Right lung (tissue), 10 donors: ENCODE measurements around the gene CTH. TPM values are rescaled to one million over a fixed set of nuclear protein-coding genes. Genes with fewer than 3 reads are reported as not detected.
A peak's percentile ranks its signal among the peaks of the same experiment; 100 is the strongest.
"Not testable (repeated sequence)": the region's sequence is repeated elsewhere in the genome, so short reads cannot be mapped to it uniquely, and the experiment has no call there.

ENCODE experiments used
- DNase-seq, 2 donors: peaks; one replicate each; pipeline ENCODE4 v3.0.0-alpha.2; 2013
- long read RNA-seq, 8 donors: transcript quantifications; one replicate each; lab custom pipeline, GENCODE V29; 2026
- polyA plus RNA-seq, 5 donors: library from polyadenylated mRNA; unstranded; fragments of 120-200 nt; gene quantifications; one replicate each; pipeline versions ENCODE4 v1.2.1 to v1.2.3, GENCODE V29; 2013; ENCODE audit warnings: inconsistent platforms in 1 of 5, low replicate concordance in 1 of 5; ENCODE audit not compliant: insufficient read length in 5 of 5, insufficient read depth in 1 of 5

The CTH gene
- polyA plus RNA-seq = 1 to 10 TPM; 6.8 to 8.6 (median 8.1) TPM
- long read RNA-seq, donor 1, partial matches to known transcripts = 0 of 4 reads
- long read RNA-seq, donor 1, other reads (novel, unspliced or antisense) = 0 of 4 reads
- long read RNA-seq, donor 2, partial matches to known transcripts = 0 of 2 reads
- long read RNA-seq, donor 2, other reads (novel, unspliced or antisense) = 0 of 2 reads
- long read RNA-seq, donor 3, transcript CTH-205 (3 exons, 598 nt) = major isoform, 5 of 6 reads
- long read RNA-seq, donor 3, partial matches to known transcripts = 0 of 6 reads
- long read RNA-seq, donor 3, other reads (novel, unspliced or antisense) = 0 of 6 reads
- long read RNA-seq, donor 4, partial matches to known transcripts = 0 of 1 reads
- long read RNA-seq, donor 4, other reads (novel, unspliced or antisense) = 0 of 1 reads
- long read RNA-seq, donor 5, partial matches to known transcripts = 0 of 7 reads
- long read RNA-seq, donor 5, other reads (novel, unspliced or antisense) = 0 of 7 reads
- long read RNA-seq, donor 6, partial matches to known transcripts = 0 of 1 reads
- long read RNA-seq, donor 6, other reads (novel, unspliced or antisense) = 0 of 1 reads
- long read RNA-seq, donor 7, partial matches to known transcripts = 0 of 1 reads
- long read RNA-seq, donor 7, other reads (novel, unspliced or antisense) = 0 of 1 reads
- long read RNA-seq, donor 8 = 0 reads

- DNase-seq = peak; percentile 97
Measured at GRCh38 chr1:70410604-70411359, at the start of gene CTH. TSS of gene CTH (plus strand) at chr1:70411268. CDS start at chr1:70411416, 148 bp downstream.

GRCh38 chr1:70361727-70362398 is 49.2 kb upstream of the CTH start:
- peak in 1 of 2 donors; percentile 10 for DNase-seq

- no peak for DNase-seq
Measured at GRCh38 chr1:70364439-70364838, 46.6 kb upstream of the CTH start.

GRCh38 chr1:70366425-70366952 is 44.6 kb upstream of the CTH start:
- not testable (repeated sequence) for DNase-seq

- not testable (repeated sequence) for DNase-seq
Measured at GRCh38 chr1:70366997-70367396, 44.1 kb upstream of the CTH start.

GRCh38 chr1:70367397-70367796 is 43.7 kb upstream of the CTH start:
- DNase-seq = not testable (repeated sequence)

- DNase-seq = not testable (repeated sequence)
Measured at GRCh38 chr1:70371586-70371985, 39.5 kb upstream of the CTH start.

GRCh38 chr1:70372426-70372825 is 38.6 kb upstream of the CTH start:
- no peak for DNase-seq

GRCh38 chr1:70373580-70373979 is 37.5 kb upstream of the CTH start:
- DNase-seq = not testable (repeated sequence)

- DNase-seq = no peak
Measured at GRCh38 chr1:70376196-70376595, 34.9 kb upstream of the CTH start.

- no peak for DNase-seq
Measured at GRCh38 chr1:70382682-70383081, 28.4 kb upstream of the CTH start.

- no peak for DNase-seq
Measured at GRCh38 chr1:70383483-70383882, 27.6 kb upstream of the CTH start.

GRCh38 chr1:70384542-70384941 is 26.5 kb upstream of the CTH start:
- DNase-seq = no peak

- no peak for DNase-seq
Measured at GRCh38 chr1:70385477-70385876, 25.6 kb upstream of the CTH start.

- DNase-seq = no peak
Measured at GRCh38 chr1:70386121-70386520, 24.9 kb upstream of the CTH start.

GRCh38 chr1:70387507-70387906 is 23.6 kb upstream of the CTH start:
- no peak for DNase-seq

- no peak for DNase-seq
Measured at GRCh38 chr1:70392626-70393025, 18.4 kb upstream of the CTH start.

GRCh38 chr1:70396607-70397006 is 14.5 kb upstream of the CTH start:
- no peak for DNase-seq

- no peak for DNase-seq
Measured at GRCh38 chr1:70397013-70397412, 14.1 kb upstream of the CTH start.

GRCh38 chr1:70400335-70400734 is 10.7 kb upstream of the CTH start:
- DNase-seq = no peak

GRCh38 chr1:70401974-70402373 is 9.1 kb upstream of the CTH start:
- no peak for DNase-seq
